Keratinocyte (primary cell): Measurements from ENCODE around the gene DLL4. TPM values are rescaled to one million over a fixed set of nuclear protein-coding genes. Genes with fewer than 3 reads are reported as not detected.

Source experiments
- DNase-seq: peaks from one replicate; pipeline ENCODE4 v3.0.0-alpha.2; 2011; ENCODE audit warnings: low read depth, missing footprints, low spot score
- FAIRE-seq: peaks from 2 replicates; lab custom pipeline; 2011; peaks lifted over from hg19 to GRCh38; lab: Jason Lieb, UNC
- H2AFZ ChIP-seq: 2 replicates; pipeline ENCODE4 v1.6.0; 2012; ENCODE audit warnings: low read length, control low read depth, inconsistent platforms; ENCODE audit not compliant: control insufficient read depth
- H3K27ac ChIP-seq: 2 replicates; pipeline ENCODE4 v1.5.1; 2011; ENCODE audit warnings: low read length; ENCODE audit not compliant: control insufficient read depth, insufficient read depth
- H3K27me3 ChIP-seq: 3 replicates; pipeline ENCODE4 v1.6.0; 2011; ENCODE audit warnings: low read length; ENCODE audit not compliant: control insufficient read depth, insufficient read depth; ENCODE audit errors: extremely low read depth
- H3K36me3 ChIP-seq, 2 experiments: 2 replicates in 1 of 2; 3 replicates in 1 of 2; pipeline ENCODE4 v1.5.1; 2011; ENCODE audit warnings: low read length in 2 of 2, mild to moderate bottlenecking in 1 of 2; ENCODE audit not compliant: control insufficient read depth in 2 of 2, insufficient read depth in 2 of 2; ENCODE audit errors: extremely low read depth in 1 of 2
- H3K4me1 ChIP-seq: 3 replicates; pipeline ENCODE4 v1.5.1; 2011; ENCODE audit warnings: low read length; ENCODE audit not compliant: control insufficient read depth, insufficient read depth; ENCODE audit errors: extremely low read depth
- H3K4me2 ChIP-seq: 3 replicates; pipeline ENCODE4 v1.6.0; 2011; ENCODE audit warnings: low read depth, low read length; ENCODE audit not compliant: control insufficient read depth, insufficient read depth; ENCODE audit errors: extremely low read depth
- H3K4me3 ChIP-seq, 3 experiments: fragments of 200-600 bp in 1 of 3; sonication (generic) in 1 of 3; 2 replicates in 2 of 3; 3 replicates in 1 of 3; pipeline ENCODE4 v1.5.1; 2011 to 2016; ENCODE audit warnings: low read length in 3 of 3, mild to moderate bottlenecking in 3 of 3, control low read depth in 2 of 3, inconsistent platforms in 1 of 3, low read depth in 1 of 3, mixed read lengths in 1 of 3, mixed run types in 1 of 3, moderate library complexity in 1 of 3; ENCODE audit not compliant: control insufficient read depth in 2 of 3, insufficient read depth in 2 of 3; ENCODE audit errors: extremely low read depth in 1 of 3
- H3K79me2 ChIP-seq: 2 replicates; pipeline ENCODE4 v1.6.0; 2012; ENCODE audit warnings: low read length; ENCODE audit not compliant: control insufficient read depth, insufficient read depth
- H3K9ac ChIP-seq: 3 replicates; pipeline ENCODE4 v1.6.0; 2011; ENCODE audit warnings: low read length; ENCODE audit not compliant: control insufficient read depth, insufficient read depth; ENCODE audit errors: extremely low read depth
- H3K9me1 ChIP-seq: 3 replicates; pipeline ENCODE4 v1.6.0; 2011; ENCODE audit warnings: low read length; ENCODE audit not compliant: control insufficient read depth, insufficient read depth; ENCODE audit errors: extremely low read depth
- H3K9me3 ChIP-seq: 2 replicates; pipeline ENCODE4 v1.5.1; 2012; ENCODE audit warnings: low read depth, low read length; ENCODE audit not compliant: control insufficient read depth
- H4K20me1 ChIP-seq: 3 replicates; pipeline ENCODE4 v1.6.0; 2011; ENCODE audit warnings: low read length; ENCODE audit not compliant: control insufficient read depth, insufficient read depth; ENCODE audit errors: extremely low read depth
- CTCF ChIP-seq, 3 experiments: IDR thresholded peaks in 1 of 3; conservative IDR thresholded peaks in 1 of 3; optimal IDR thresholded peaks in 1 of 3; 2 replicates in 2 of 3; 3 replicates in 1 of 3; pipeline versions ENCODE3 to v1.5.1; 2011; ENCODE audit warnings: low read length in 3 of 3, mild to moderate bottlenecking in 3 of 3, moderate library complexity in 2 of 3, control low read depth in 1 of 3, inconsistent platforms in 1 of 3; ENCODE audit not compliant: insufficient read depth in 2 of 3; ENCODE audit errors: extremely low read depth in 1 of 3
- EZH2 ChIP-seq: IDR thresholded peaks from one replicate; pipeline ENCODE4 v1.6.1; 2012; ENCODE audit warnings: inconsistent platforms, mild to moderate bottlenecking, low read length, moderate library complexity
- dilution Hi-C: fragments of 300-500 bp; cut with MboI; formaldehyde crosslinking; loops from one replicate; pipeline ENCODE4 v1.7.0; 2020; ENCODE audit warnings: low sequenced_read_pairs; ENCODE audit not compliant: extremely low pct_ligation_motif_present
- polyA plus RNA-seq, 5 experiments: library from polyadenylated mRNA; depleted of rRNA in 3 of 5; stranded (reverse) in 3 of 5; stranded (forward) in 1 of 5; unstranded in 1 of 5; fragments of >200 nt; gene quantifications; 1 replicate in 1 of 5; 2 replicates in 3 of 5; 3 replicates in 1 of 5; pipeline versions ENCODE4 v1.2.1 to v1.2.3, GENCODE V29; 2011 to 2012; ENCODE audit warnings: missing spikeins in 2 of 5, low read depth in 1 of 5, low replicate concordance in 1 of 5

Gene DLL4
- polyA plus RNA-seq, 1 donor (not counting 4 experiments of a cell fraction or from before 2014, with no cell fraction given): not detected

- dilution Hi-C loops: no loop called here
- H3K4me1 ChIP-seq: peaks cover 5% of the 10 kb centered on the region
- DNase-seq (no peak), FAIRE-seq (no peak)
- no peak overlapping the region for H3K4me2 ChIP-seq
- no peaks in the 10 kb centered on the region for H4K20me1 ChIP-seq
- no peak overlapping the region for H3K4me3 ChIP-seq
- H3K79me2 ChIP-seq: no peaks in the 10 kb centered on the region
- no peaks in the 10 kb centered on the region for H3K27me3 ChIP-seq
- H3K9me3 ChIP-seq: no peaks in the 10 kb centered on the region
- no peak overlapping the region for H3K9ac ChIP-seq
- H3K9me1 ChIP-seq: no peaks in the 10 kb centered on the region
- peaks cover 34 to 52% of the 10 kb centered on the region in 2 experiments for H3K36me3 ChIP-seq
- H2AFZ ChIP-seq: no peak overlapping the region
- TF ChIP-seq EZH2 (no peak), CTCF (optimal IDR thresholded peaks at IDR 0.05 in 1 of 3, IDR thresholded peaks at IDR 0.05 in 1 of 3, conservative IDR thresholded peaks at IDR 0.05 in 1 of 3; ENCODE audit: extremely low read depth in 1 of 3, insufficient read depth in 2 of 3, low read length in 3 of 3) (no peak)
- no peak overlapping the region for H3K27ac ChIP-seq
Observed at GRCh38 chr15:40976819-40977218, 47.7 kb downstream of the DLL4 start.

- FAIRE-seq: no peak
- H3K36me3 ChIP-seq: peaks cover 43 to 59% of the 10 kb centered on the region in 2 experiments
- dilution Hi-C loops: no loop called here
Observed at GRCh38 chr15:40978141-40978540, 49.0 kb downstream of the DLL4 start.

More at GRCh38 chr15:40978141-40978540, 49.0 kb downstream of the DLL4 start:
- Histone ChIP-seq H2AFZ (no peak overlapping the region), H3K4me3 (no peak overlapping the region), H3K27me3 (no peaks in the 10 kb centered on the region), H3K79me2 (no peaks in the 10 kb centered on the region), H3K4me1 (no peaks in the 10 kb centered on the region), H3K4me2 (no peak overlapping the region), H3K9me3 (no peaks in the 10 kb centered on the region), H3K27ac (no peak overlapping the region), H4K20me1 (no peaks in the 10 kb centered on the region), H3K9ac (no peak overlapping the region), H3K9me1 (no peaks in the 10 kb centered on the region)
- no peak for DNase-seq
- TF ChIP-seq CTCF (optimal IDR thresholded peaks at IDR 0.05 in 1 of 3, IDR thresholded peaks at IDR 0.05 in 1 of 3, conservative IDR thresholded peaks at IDR 0.05 in 1 of 3; ENCODE audit: extremely low read depth in 1 of 3, insufficient read depth in 2 of 3, low read length in 3 of 3) (no peak), EZH2 (no peak)
